Fibroblast of lung (primary cell): ENCODE results near the gene SUV39H1. TPM values are rescaled to one million over a fixed set of nuclear protein-coding genes. Genes with fewer than 3 reads are reported as not detected.

Source experiments
- DNase-seq, 2 donors: peaks; one replicate each; pipeline versions ENCODE4 v3.0.0 to v3.0.0-alpha.2; 2010; ENCODE audit warnings: low read depth in 2 of 2
- H2AFZ ChIP-seq: 2 replicates; pipeline ENCODE4 v1.5.1; 2012; ENCODE audit warnings: low read length, control low read depth, inconsistent platforms
- H3K27ac ChIP-seq: 2 replicates; pipeline ENCODE4 v1.5.1; 2011; ENCODE audit warnings: low read length, control low read depth; ENCODE audit not compliant: insufficient read depth
- H3K27me3 ChIP-seq: 2 replicates; pipeline ENCODE4 v1.5.1; 2011; ENCODE audit warnings: mild to moderate bottlenecking, low read length; ENCODE audit not compliant: control insufficient read depth, insufficient read depth
- H3K36me3 ChIP-seq: 2 replicates; pipeline ENCODE4 v1.5.1; 2011; ENCODE audit warnings: low read length; ENCODE audit not compliant: control insufficient read depth, insufficient read depth
- H3K4me1 ChIP-seq: 2 replicates; pipeline ENCODE4 v1.5.1; 2011; ENCODE audit warnings: low read length; ENCODE audit not compliant: control insufficient read depth, insufficient read depth; ENCODE audit errors: extremely low read depth
- H3K4me2 ChIP-seq: 2 replicates; pipeline ENCODE4 v1.5.1; 2011; ENCODE audit warnings: low read length, control low read depth; ENCODE audit not compliant: insufficient read depth; ENCODE audit errors: extremely low read depth
- H3K4me3 ChIP-seq, 4 experiments: fragments of 200-600 bp in 1 of 4; sonication (generic) in 1 of 4; replicated peaks in 1 of 4; 2 replicates each; pipeline ENCODE4 v1.5.1; 2011 to 2016; ENCODE audit warnings: low read length in 4 of 4, low read depth in 3 of 4, mild to moderate bottlenecking in 3 of 4, control low read depth in 2 of 4, inconsistent platforms in 1 of 4, mixed read lengths in 1 of 4; ENCODE audit not compliant: insufficient read depth in 1 of 4; ENCODE audit errors: control extremely low read depth in 1 of 4
- H3K79me2 ChIP-seq: 2 replicates; pipeline ENCODE4 v1.5.1; 2012; ENCODE audit warnings: mild to moderate bottlenecking, low read length, inconsistent platforms; ENCODE audit not compliant: control insufficient read depth, insufficient read depth
- H3K9ac ChIP-seq: 2 replicates; pipeline ENCODE4 v1.5.1; 2011; ENCODE audit warnings: mild to moderate bottlenecking, low read length, control low read depth; ENCODE audit not compliant: insufficient read depth
- H3K9me3 ChIP-seq: 2 replicates; pipeline ENCODE4 v1.5.1; 2012; ENCODE audit warnings: low read depth, low read length; ENCODE audit not compliant: control insufficient read depth, insufficient read depth
- H4K20me1 ChIP-seq: 2 replicates; pipeline ENCODE4 v1.5.1; 2011; ENCODE audit warnings: low read length; ENCODE audit not compliant: control insufficient read depth, insufficient read depth; ENCODE audit errors: extremely low read depth
- CTCF ChIP-seq, 2 donors: IDR thresholded peaks in 1 of 2; conservative IDR thresholded peaks in 1 of 2; 1 replicate in 1 of 2; 2 replicates in 1 of 2; pipeline ENCODE4 v1.5.1; 2011 to 2012; ENCODE audit warnings: low read length in 2 of 2, control low read depth in 1 of 2, inconsistent platforms in 1 of 2, low read depth in 1 of 2, mild to moderate bottlenecking in 1 of 2
- EZH2 ChIP-seq: IDR thresholded peaks from 2 replicates; pipeline ENCODE4 v1.5.1; 2012; ENCODE audit warnings: low read length, control low read depth, mild to moderate bottlenecking; ENCODE audit errors: missing control alignments
- polyA plus RNA-seq, 2 donors: library from polyadenylated mRNA; depleted of rRNA in 1 of 2; stranded (reverse) in 1 of 2; unstranded in 1 of 2; fragments of >200 nt; gene quantifications; 2 replicates each; pipeline ENCODE4 v1.2.1, GENCODE V29; 2011 to 2012; ENCODE audit warnings: missing spikeins in 1 of 2
- total RNA-seq: library from RNA; depleted of rRNA; stranded (reverse); fragments of >200 nt; gene quantifications from 2 replicates; pipeline ENCODE4 v1.2.1, GENCODE V29; 2014

Gene SUV39H1
- total and polyA plus RNA-seq, 2 donors (not counting 1 experiment from before 2014, with no cell fraction given) = 1.5 to 2.8 TPM

GRCh38 chrX:48695925-48696300 is 621 bp upstream of the SUV39H1 start:
- Histone ChIP-seq H3K4me2 (peak overlapping the region; percentile 88), H2AFZ (peak overlapping the region; percentile 81), H3K4me3 (peak overlapping the region; percentile 49 to 71 (median 60)), H4K20me1 (no peaks in the 10 kb centered on the region), H3K9ac (peak overlapping the region; percentile 63), H3K27me3 (no peaks in the 10 kb centered on the region), H3K4me1 (peaks cover 2% of the 10 kb centered on the region), H3K27ac (peak overlapping the region; percentile 76), H3K36me3 (no peaks in the 10 kb centered on the region), H3K9me3 (no peaks in the 10 kb centered on the region), H3K79me2 (peaks cover 6% of the 10 kb centered on the region)
- DNase-seq = no peak
- no peak for TF ChIP-seq CTCF (conservative IDR thresholded peaks at IDR 0.05 in 1 of 2, IDR thresholded peaks at IDR 0.05 in 1 of 2; ENCODE audit: low read depth in 1 of 2, low read length in 2 of 2)
- TF ChIP-seq EZH2 = no peak

- no peaks in the 10 kb centered on the region for H3K27me3 ChIP-seq
- peak overlapping the region; percentile 15 for H3K27ac ChIP-seq
- peak overlapping the region; percentile 65 for H3K9ac ChIP-seq
- peaks cover 6% of the 10 kb centered on the region for H3K79me2 ChIP-seq
- H3K9me3 ChIP-seq = no peaks in the 10 kb centered on the region
- no peaks in the 10 kb centered on the region for H3K36me3 ChIP-seq
- DNase-seq = peak; percentile 26 to 35
- H3K4me3 ChIP-seq = peak overlapping the region; percentile 4 to 63 (median 56)
- H2AFZ ChIP-seq = no peak overlapping the region
- TF ChIP-seq EZH2 = no peak
- TF ChIP-seq CTCF (conservative IDR thresholded peaks at IDR 0.05 in 1 of 2, IDR thresholded peaks at IDR 0.05 in 1 of 2; ENCODE audit: low read depth in 1 of 2, low read length in 2 of 2) = no peak
- H3K4me1 ChIP-seq = peaks cover 2% of the 10 kb centered on the region
- H3K4me2 ChIP-seq = peak overlapping the region; percentile 57
- no peaks in the 10 kb centered on the region for H4K20me1 ChIP-seq
Measured at GRCh38 chrX:48696909-48697727, 584 bp downstream of the SUV39H1 start.

- Histone ChIP-seq H3K9ac (no peak overlapping the region), H3K4me1 (peaks cover 2% of the 10 kb centered on the region), H3K4me2 (no peak overlapping the region), H4K20me1 (no peaks in the 10 kb centered on the region), H3K79me2 (peaks cover 6% of the 10 kb centered on the region), H3K4me3 (no peak overlapping the region), H3K9me3 (no peaks in the 10 kb centered on the region), H3K27ac (no peak overlapping the region), H3K36me3 (peaks cover 2% of the 10 kb centered on the region), H2AFZ (no peak overlapping the region), H3K27me3 (no peaks in the 10 kb centered on the region)
- no peak for DNase-seq
- TF ChIP-seq EZH2 (no peak), CTCF (conservative IDR thresholded peaks at IDR 0.05 in 1 of 2, IDR thresholded peaks at IDR 0.05 in 1 of 2; ENCODE audit: low read depth in 1 of 2, low read length in 2 of 2) (no peak)
Measured at GRCh38 chrX:48698306-48698705, 1.8 kb downstream of the SUV39H1 start.
